Endodermal cell (in vitro differentiated cells): ENCODE measurements around the gene CYSTM1. TPM values are rescaled to one million over a fixed set of nuclear protein-coding genes. Genes with fewer than 3 reads are reported as not detected.

Experiments
- DNase-seq: peaks from one replicate; pipeline ENCODE4 v3.0.0-alpha.2; 2017
- H3K27ac ChIP-seq: 2 replicates; pipeline ENCODE4 v1.5.1; 2013; ENCODE audit warnings: mild to moderate bottlenecking, low read depth, low read length, moderate library complexity
- H3K27me3 ChIP-seq: 2 replicates; pipeline ENCODE4 v1.6.1; 2013; ENCODE audit warnings: mild to moderate bottlenecking, low read length, moderate library complexity; ENCODE audit not compliant: insufficient read depth, control insufficient read depth, poor library complexity, severe bottlenecking
- H3K36me3 ChIP-seq: 2 replicates; pipeline ENCODE4 v1.7.0; 2013; ENCODE audit warnings: mild to moderate bottlenecking, low read length, moderate library complexity; ENCODE audit not compliant: control insufficient read depth, insufficient read depth
- H3K4me1 ChIP-seq: one replicate; pipeline ENCODE4 v1.7.0; 2013; ENCODE audit warnings: low read length; ENCODE audit not compliant: control insufficient read depth, insufficient read depth
- H3K4me3 ChIP-seq: 2 replicates; pipeline ENCODE4 v1.5.1; 2013; ENCODE audit warnings: mild to moderate bottlenecking, low read length, moderate library complexity
- H3K9ac ChIP-seq: 2 replicates; pipeline ENCODE4 v1.6.1; 2013; ENCODE audit warnings: mild to moderate bottlenecking, low read length, moderate library complexity; ENCODE audit not compliant: poor library complexity, severe bottlenecking; ENCODE audit errors: extremely low read depth
- H3K9me3 ChIP-seq: 2 replicates; pipeline ENCODE4 v1.6.1; 2013; ENCODE audit warnings: mild to moderate bottlenecking, low read length, moderate library complexity; ENCODE audit not compliant: control insufficient read depth
- H3K27ac Mint-ChIP-seq: 2 replicates; pipeline ENCODE4 v1.8.0; 2020; ENCODE audit warnings: mixed read lengths
- H3K27me3 Mint-ChIP-seq: 2 replicates; pipeline ENCODE4 v1.8.0; 2021; ENCODE audit warnings: mild to moderate bottlenecking, mixed read lengths; ENCODE audit not compliant: insufficient read depth
- H3K36me3 Mint-ChIP-seq: 2 replicates; pipeline ENCODE4 v1.8.0; 2020; ENCODE audit warnings: low read depth, mixed read lengths
- H3K4me1 Mint-ChIP-seq: 2 replicates; pipeline ENCODE4 v1.8.0; 2020; ENCODE audit warnings: mixed read lengths
- H3K4me3 Mint-ChIP-seq: 2 replicates; pipeline ENCODE4 v1.8.0; 2020; ENCODE audit warnings: mild to moderate bottlenecking, moderate library complexity, mixed read lengths
- H3K9me3 Mint-ChIP-seq: 2 replicates; pipeline ENCODE4 v1.8.0; 2020; ENCODE audit warnings: mild to moderate bottlenecking, mixed read lengths
- WGBS, 2 experiments: methylation state at CpG; one replicate each; pipeline versions ENCODE4 v1.1.5 to v1.1.7; 2013; ENCODE audit warnings: missing lambda C conversion rate in 2 of 2, mixed read lengths in 1 of 2; ENCODE audit not compliant: insufficient coverage in 1 of 2, insufficient read length in 1 of 2; 5-methylcytosine and 5-hydroxymethylcytosine counted together
- total RNA-seq, 2 donors: library from RNA; stranded (reverse); fragmentation: NEBNext Ultra II Directional in 1 of 2; extraction: Animal tissue kit (Norgen Biotek cat#: 25700) in 1 of 2; gene quantifications; 2 replicates in 1 of 2; 3 replicates in 1 of 2; pipeline ENCODE4 v1.2.1, GENCODE V29; 2021
- TF ChIP-seq, protein P1 (sequence below): fragments of 200-600 bp; sonication (generic); conservative IDR thresholded peaks from 2 replicates; pipeline ENCODE4 v1.5.0; 2021; ENCODE audit warnings: antibody characterized with exemption, mild to moderate bottlenecking

CYSTM1 gene
- total RNA-seq, 2 donors from 2014 or later = 30.7 to 38.1 TPM

DNA sequence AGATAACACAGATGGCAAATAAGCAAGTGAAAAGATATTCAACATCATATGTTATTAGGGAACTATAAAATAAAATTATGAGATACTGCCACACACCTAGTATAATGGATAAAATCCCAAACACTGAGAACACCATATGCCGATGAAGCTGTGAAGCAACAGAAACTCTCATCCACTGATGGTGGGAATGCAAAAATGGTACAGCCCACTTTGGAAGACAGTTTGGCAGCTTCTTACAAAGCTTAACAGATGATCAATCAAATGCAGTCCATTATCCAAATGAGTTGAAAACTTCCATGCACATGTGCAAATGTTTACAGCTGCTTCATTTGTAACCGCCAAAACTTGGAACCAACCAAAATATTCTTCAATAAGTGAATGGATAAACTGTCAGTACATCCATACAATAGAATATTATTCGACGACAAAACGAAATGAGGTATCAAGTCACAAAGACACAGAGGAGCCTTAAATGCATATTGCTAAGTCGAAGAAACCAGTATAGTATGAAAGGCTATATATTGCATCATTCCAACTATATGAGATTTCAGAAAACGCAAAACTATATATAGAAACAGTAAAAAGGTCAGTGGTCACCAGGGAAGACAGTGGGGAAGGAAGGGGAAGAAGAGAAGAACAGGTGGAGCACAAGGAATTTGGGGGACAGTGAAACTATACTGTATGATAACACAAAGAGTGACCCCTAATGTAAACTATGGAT lies 113.0 kb downstream of the CYSTM1 start:
- H3K36me3 ChIP-seq = peaks cover 18% of the 10 kb centered on the region
- H3K9ac ChIP-seq = no peak overlapping the region
- H3K4me3 ChIP-seq = no peak overlapping the region
- Mint-ChIP-seq H3K4me3 (no peak overlapping the region), H3K9me3 (no peaks in the 10 kb centered on the region), H3K4me1 (no peaks in the 10 kb centered on the region), H3K27ac (no peak overlapping the region), H3K36me3 (no peaks in the 10 kb centered on the region), H3K27me3 (no peaks in the 10 kb centered on the region)
- H3K27ac ChIP-seq = no peak overlapping the region
- TF ChIP-seq, protein P1, sequence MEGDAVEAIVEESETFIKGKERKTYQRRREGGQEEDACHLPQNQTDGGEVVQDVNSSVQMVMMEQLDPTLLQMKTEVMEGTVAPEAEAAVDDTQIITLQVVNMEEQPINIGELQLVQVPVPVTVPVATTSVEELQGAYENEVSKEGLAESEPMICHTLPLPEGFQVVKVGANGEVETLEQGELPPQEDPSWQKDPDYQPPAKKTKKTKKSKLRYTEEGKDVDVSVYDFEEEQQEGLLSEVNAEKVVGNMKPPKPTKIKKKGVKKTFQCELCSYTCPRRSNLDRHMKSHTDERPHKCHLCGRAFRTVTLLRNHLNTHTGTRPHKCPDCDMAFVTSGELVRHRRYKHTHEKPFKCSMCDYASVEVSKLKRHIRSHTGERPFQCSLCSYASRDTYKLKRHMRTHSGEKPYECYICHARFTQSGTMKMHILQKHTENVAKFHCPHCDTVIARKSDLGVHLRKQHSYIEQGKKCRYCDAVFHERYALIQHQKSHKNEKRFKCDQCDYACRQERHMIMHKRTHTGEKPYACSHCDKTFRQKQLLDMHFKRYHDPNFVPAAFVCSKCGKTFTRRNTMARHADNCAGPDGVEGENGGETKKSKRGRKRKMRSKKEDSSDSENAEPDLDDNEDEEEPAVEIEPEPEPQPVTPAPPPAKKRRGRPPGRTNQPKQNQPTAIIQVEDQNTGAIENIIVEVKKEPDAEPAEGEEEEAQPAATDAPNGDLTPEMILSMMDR = no peak
- DNase-seq = no peak
- H3K9me3 ChIP-seq = no peaks in the 10 kb centered on the region
- H3K4me1 ChIP-seq = no peaks in the 10 kb centered on the region
- WGBS, 2 experiments = 93 to 100% methylated on average over 2 to 7 of the region's 7 CpGs
- H3K27me3 ChIP-seq = no peaks in the 10 kb centered on the region

- no peaks in the 10 kb centered on the region for H3K27me3 Mint-ChIP-seq
- Histone ChIP-seq H3K36me3 (peaks cover 11% of the 10 kb centered on the region), H3K27ac (no peak overlapping the region), H3K27me3 (no peaks in the 10 kb centered on the region), H3K4me1 (no peaks in the 10 kb centered on the region), H3K4me3 (no peak overlapping the region), H3K9me3 (no peaks in the 10 kb centered on the region), H3K9ac (no peak overlapping the region)
- H3K4me1 Mint-ChIP-seq = peaks cover 24% of the 10 kb centered on the region
- H3K9me3 Mint-ChIP-seq = no peaks in the 10 kb centered on the region
- TF ChIP-seq, protein P1 = no peak
- WGBS, 2 experiments = 100% methylated on average over 1 of the region's 1 CpG
- DNase-seq = no peak
- H3K36me3 Mint-ChIP-seq = no peaks in the 10 kb centered on the region
- H3K4me3 Mint-ChIP-seq = no peak overlapping the region
- no peak overlapping the region for H3K27ac Mint-ChIP-seq
Measured at GRCh38 chr5:140292212-140293036, 117.4 kb downstream of the CYSTM1 start.

Other genes starting within 250 kb of the CYSTM1 start
- 10 to 100 TPM; 10.8 to 12.5 TPM for gene NRG2, start 131.9 kb upstream of the CYSTM1 start, total RNA-seq
- 1 to 10 TPM; 6.8 to 7.7 TPM for gene PURA, start 61.1 kb upstream of the CYSTM1 start, total RNA-seq
- 1 to 10 TPM; 2.0 to 2.5 TPM for gene IGIP, start 49.3 kb upstream of the CYSTM1 start, total RNA-seq
- 10 to 100 TPM; 62.9 to 64.4 TPM for gene PFDN1, start 127.9 kb downstream of the CYSTM1 start, total RNA-seq
- 1 to 10 TPM; 1.4 to 2.1 TPM for gene HBEGF, start 171.4 kb downstream of the CYSTM1 start, total RNA-seq
- gene SLC4A9, start 185.0 kb downstream of the CYSTM1 start, total RNA-seq = 1 to 10 TPM in 1 of 2 donors, under 1 TPM in 1; 0.79 to 1.4 TPM
- 10 to 100 TPM; 85.6 to 95.9 TPM for gene ANKHD1, start 226.6 kb downstream of the CYSTM1 start, total RNA-seq